Skin epidermis (tissue), 12 donors: ENCODE results near the gene MYO7B.

Experiments used
- H3K27ac ChIP-seq, 21 experiments: fragments of 200-600 bp; sonication (generic) in 11 of 21; one replicate each; pipeline ENCODE4 v1.5.0; 2020; ENCODE audit warnings: mild to moderate bottlenecking in 3 of 21, inconsistent platforms in 2 of 21, moderate library complexity in 2 of 21
- H3K4me3 ChIP-seq, 7 experiments: fragments of 200-600 bp; sonication (generic) in 2 of 7; one replicate each; pipeline ENCODE4 v1.5.0; 2020; ENCODE audit warnings: inconsistent platforms in 2 of 7, mild to moderate bottlenecking in 2 of 7, moderate library complexity in 1 of 7

Gene MYO7B

DNA sequence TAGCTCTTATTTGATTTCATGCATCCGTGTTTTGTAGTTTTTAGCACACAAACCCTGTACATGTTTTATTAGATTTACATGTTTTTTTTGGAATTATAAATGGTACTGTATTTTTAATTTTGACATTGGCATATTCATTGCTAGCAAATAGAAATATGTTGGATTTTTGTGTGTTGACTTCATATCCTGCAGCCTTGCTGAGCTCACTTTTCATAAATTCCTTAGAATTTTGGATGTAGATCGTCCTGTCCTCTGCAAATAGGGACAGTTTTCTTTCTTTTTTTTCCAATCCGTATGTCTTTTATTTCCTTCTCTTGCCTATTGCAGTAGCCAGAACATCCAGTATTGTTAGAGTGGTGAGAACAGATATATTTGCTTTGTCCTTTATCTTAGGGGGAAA is 63.7 kb downstream of the MYO7B start:
- Histone ChIP-seq H3K27ac (no peak overlapping the region), H3K4me3 (no peak overlapping the region)

DNA sequence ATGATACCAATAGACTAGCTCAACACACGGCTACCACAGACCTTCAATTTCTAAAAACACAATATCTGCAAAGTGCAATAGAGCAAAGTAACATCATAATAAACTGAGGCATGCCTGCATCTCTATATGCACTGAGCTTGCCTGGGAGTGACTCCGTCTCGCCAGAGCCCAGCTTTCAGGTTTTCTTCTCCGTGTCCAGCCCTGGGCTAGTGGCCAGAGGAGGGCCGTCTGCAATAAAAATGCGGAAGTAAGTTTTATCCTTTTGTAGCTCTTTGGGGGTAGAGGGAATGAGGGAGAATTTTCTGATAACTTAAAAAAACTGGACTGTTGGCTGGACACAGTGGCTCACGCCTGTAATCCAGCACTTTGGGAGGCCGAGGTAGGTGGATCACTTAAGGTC is 69.5 kb downstream of the MYO7B start:
- Histone ChIP-seq H3K27ac (no peak overlapping the region), H3K4me3 (no peak overlapping the region)

DNA sequence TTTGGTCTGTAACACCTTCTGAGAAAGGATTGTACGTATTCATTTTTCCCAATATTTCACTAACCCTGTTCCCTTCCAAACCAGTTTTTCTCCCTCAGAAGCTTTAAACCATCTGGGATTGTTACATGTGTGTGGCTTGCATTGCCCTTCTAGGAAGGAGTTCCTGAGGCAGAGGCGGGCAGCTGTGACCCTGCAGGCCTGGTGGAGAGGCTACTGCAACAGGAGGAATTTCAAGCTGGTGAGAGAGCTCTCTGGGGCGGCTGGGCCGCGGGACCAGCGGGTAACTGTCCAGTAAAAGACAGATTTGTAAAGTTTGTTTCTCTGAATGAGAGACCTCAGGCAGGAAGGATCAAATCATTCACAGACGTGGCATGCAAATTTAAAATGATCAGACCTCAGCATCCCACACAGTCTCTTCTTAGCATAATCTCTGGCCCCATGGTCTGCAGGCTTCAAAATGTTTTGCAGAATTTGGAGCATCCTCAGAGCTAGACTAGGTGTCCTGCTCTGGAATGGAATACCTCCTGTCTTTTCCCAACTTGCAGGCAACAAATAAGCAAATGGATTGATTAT is 70.3 kb downstream of the MYO7B start:
- H3K4me3 ChIP-seq = no peak overlapping the region
- no peak overlapping the region for H3K27ac ChIP-seq

DNA sequence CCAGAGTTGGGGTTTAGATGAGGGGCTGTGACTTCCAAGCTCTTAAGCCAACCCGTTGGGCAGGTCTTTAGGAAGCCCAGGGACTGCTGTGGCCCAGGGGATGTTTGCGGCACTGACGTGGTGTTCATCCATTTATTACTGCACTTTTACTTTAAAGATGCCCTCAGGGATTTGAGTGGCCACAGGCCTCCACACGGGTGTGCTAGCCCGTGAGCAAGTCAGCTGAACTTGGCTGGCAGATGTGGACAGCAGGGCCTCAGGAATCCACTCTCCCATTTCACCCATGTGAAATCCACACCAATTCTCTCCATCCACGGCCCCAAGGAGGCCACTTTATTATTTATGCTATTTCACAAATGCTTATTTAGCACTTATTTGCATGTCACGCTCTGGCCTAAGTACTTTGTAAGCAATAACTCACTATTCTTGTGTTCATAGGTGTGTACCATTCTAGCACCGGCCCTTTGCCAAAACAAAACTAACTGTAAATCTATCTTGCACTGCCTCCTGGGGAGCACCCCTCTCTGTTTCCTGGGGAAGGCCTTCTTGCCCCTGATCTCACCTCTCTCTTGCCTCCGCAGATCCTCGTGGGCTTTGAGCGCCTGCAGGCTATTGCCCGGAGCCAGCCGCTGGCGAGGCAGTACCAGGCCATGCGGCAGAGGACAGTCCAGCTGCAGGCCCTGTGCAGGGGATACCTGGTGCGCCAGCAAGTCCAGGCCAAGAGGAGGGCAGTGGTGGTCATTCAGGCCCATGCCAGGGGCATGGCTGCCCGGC is 71.3 kb downstream of the MYO7B start:
- no peak overlapping the region for H3K4me3 ChIP-seq
- no peak overlapping the region for H3K27ac ChIP-seq

DNA sequence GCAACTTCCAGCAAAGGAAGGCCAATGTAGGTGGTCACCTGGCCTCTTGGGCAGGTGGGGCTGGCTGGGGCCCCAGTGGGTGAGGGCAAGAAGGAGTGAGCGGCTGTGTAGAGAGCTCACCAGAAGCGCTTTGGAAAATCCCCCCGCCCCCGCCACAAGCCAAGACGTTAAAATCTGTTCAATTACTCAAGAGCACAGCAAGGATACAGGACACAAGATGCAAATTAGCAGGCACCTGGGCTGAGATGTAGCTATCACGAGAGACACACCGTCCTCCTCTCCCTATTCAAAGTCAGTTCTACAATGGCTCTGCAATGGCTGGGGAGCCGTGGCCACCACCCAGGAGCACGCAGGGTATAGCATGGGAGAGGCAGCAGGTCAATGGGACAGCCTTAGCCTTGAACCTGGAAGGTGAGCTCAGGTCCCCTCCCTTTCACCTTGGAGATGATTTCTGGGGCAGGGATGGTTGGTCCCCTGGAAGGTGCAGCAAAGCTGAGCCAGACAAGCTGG is 72.0 kb downstream of the MYO7B start:
- H3K27ac ChIP-seq = no peak overlapping the region
- no peak overlapping the region for H3K4me3 ChIP-seq

DNA sequence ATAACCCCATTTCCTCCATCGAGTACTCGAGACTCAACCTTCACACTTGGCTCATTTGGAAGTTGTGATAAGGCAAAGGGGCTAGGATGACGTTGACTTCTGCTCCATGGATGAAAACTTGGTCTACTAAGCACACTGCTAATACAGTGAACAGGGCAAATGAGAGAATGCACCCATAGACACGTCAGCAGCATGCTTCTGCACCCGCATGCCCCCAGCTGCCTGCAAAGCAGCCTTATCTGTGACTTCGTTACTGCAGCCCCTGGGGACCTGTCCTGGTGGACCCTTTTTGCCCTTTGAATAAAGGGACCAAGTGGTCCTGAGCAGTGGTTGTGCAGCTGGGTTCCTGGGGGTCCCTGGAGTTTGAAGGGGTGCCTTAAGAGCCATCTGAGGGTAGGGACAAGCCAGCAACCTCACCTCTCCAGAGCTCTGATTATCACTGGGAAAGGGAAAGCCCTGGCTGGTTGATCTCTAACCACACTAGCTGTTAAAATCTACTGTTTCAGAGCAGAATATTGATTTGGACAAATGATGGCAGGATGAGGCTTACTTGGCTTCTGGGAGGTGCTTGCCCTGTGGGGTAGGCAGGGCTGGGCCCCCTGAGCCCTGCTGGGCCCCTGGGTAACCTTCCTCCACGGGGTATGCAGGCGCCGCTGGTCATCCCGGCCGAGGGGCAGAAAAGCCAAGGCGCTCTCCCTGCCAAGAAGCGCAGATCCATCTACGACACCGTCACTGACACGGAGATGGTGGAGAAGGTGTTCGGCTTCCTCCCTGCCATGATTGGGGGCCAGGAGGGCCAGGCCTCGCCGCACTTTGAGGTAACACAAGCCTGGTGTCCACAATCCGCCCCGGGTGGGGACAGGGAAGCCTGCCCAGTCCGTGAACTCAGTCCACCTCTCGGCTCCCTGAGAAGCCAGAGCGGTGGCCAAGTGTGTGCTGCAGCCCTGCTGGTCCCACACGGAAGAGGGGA is 72.9 kb downstream of the MYO7B start:
- H3K27ac ChIP-seq = no peak overlapping the region
- no peak overlapping the region for H3K4me3 ChIP-seq

DNA sequence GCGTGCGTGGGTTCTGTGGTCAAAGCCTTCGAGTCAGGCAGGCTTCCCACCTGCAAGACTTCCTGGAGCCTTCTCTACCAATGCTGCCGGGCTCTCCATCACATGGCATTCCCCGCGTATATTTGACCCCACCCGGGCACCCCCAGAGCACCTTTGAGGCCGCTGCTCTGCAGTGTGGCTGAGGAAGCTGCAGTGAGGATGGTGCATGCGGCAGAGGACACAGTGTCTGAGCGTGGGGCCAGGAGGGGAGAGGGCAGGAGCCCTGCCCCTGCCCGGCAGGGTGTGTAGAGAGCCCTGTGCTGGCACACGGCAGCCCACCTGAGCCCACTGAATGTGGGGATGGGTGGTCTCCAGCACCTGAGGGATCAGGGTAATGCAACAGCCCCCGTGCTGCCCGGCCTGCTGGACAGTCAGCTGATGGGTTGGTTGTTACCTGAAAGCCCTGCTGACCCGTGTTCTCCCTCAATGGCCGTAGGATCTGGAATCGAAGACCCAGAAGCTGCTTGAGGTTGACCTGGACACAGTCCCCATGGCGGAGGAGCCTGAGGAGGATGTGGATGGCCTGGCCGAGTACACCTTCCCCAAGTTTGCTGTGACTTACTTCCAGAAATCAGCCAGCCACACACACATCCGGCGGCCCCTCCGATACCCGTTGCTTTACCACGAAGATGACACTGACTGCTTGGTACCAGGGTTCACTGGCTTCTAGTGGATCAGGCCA is 73.7 kb downstream of the MYO7B start:
- no peak overlapping the region for H3K27ac ChIP-seq

DNA sequence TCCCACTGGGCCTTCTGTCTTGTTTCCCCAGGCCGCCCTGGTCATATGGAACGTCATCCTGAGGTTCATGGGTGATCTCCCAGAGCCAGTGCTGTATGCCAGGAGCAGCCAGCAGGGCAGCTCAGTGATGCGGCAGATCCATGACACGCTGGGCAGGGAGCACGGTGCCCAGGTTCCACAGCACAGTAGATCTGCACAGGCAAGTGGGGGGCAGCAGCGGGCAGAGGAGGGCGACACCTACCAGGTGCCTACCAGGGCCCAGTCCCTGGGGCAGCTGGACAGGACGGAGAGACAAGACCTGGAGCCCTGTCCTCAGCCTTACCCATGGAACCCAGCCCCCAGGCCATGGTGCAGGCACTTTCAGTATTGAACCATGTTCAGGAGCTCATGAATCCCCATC is 74.3 kb downstream of the MYO7B start:
- Histone ChIP-seq H3K27ac (no peak overlapping the region), H3K4me3 (no peak overlapping the region)

More for the DNA sequence above, 73.7 kb downstream of the MYO7B start:
- H3K4me3 ChIP-seq = no peak overlapping the region

DNA sequence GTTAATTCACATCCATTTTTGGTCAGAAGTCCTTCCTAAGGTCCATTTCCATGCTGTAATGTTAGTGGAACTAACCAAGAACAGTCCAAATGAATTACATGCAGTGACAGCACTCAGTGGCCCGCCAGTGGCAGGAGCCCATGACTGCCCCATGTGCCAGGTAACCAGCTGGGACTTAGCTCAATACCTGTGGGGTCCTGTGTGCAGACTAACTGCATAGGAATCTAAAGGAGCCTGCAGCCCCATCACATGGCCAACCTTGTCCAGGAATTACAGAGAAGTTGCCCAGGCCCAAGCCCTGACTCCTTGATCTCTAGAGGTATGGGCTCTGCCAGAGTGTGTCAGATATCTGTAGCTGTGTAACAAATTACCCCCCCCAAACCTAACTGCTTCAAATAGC is 75.1 kb downstream of the MYO7B start:
- Histone ChIP-seq H3K27ac (no peak overlapping the region), H3K4me3 (no peak overlapping the region)

DNA sequence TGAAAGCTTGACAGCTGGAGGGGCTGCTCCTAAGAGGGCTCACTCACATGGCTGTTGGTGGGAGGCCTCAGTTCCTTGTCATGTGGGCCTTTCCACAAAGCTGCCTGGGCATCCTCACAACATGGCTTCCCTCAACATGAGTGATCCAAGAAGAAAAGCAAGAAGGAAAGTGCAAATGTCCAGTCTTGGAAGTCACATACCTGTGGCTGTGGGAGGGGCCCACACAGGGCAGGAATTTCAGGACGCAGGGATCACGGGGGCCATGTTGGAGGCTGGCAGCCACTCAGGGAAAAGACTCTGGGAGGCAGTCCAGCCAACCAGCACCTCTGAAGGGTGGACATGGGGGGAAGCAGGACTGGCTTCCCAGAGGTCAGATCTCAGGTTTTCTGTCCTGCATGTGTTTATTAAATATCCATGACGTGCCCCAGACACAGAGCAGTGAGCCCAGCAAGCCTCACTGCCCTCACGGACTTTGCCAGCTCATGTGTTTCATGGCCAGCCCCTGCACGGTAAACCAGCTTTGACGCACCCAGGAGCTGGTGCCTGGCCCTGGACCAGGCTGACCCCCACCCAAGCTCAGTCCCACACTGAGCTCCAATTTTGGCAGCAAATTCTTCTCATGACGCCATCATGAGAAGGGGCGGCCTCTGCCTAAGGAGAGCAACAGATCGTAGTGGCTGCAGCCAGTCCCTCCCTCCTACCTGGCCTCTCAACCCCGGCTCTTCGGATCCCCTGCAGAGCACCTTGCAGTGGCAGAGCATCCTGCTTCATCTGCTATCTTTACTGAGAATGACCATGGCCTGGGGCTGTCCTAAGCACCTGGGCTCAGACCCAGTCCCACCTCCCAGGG is 75.8 kb downstream of the MYO7B start:
- Histone ChIP-seq H3K4me3 (no peak overlapping the region), H3K27ac (no peak overlapping the region)

DNA sequence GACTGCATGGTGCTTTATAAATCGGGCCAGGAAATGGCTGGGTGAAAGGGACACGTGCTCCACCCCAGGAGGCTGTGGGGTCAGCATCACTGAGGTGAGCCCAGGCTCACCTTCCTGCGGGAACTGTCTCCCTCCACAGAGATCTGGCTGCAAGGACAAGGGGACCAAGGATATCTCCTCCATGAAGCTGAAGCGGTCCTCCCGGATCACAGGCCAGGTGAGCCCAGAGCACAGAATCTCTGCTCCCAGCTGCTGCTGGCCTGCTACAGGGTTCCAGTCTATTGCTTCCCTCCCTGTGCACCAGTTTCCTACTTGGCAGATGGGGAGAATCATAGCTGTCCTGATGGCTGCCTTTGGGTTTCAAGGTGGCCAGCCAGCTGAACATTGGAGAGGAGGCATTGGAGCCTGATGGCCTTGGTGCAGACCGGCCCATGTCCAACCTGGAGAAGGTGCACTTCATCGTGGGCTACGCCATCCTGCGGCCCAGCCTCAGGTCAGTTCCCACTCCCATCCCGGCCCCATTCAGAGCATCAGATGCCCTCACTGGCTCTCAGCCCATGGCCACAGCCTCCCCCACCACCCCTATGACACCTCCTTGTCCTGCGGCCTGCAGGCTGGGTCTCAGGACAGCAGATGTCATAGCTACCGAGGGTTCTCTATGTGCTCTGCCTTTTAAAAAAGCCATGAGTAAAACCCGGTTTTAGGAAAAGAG is 76.8 kb downstream of the MYO7B start:
- H3K4me3 ChIP-seq = no peak overlapping the region

DNA sequence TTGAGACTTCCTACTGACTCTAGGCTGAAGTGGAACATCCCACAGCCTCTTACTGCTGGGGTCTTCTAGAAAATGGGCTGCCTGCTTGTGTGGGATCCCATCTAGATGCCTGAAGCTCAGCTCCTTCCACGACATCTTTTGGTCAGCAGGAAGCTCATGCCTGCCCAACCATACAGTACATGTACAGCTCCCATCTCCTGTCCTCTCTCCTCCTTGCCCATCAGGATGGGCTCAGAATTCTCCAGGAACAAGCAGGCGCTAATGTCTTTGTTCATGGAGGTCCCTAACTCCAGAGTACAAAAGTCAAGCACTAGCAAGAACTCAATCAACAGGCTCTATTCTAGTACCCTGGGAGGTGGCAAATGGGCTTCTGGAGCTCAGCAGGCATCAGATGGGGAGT is 78.8 kb downstream of the MYO7B start:
- no peak overlapping the region for H3K27ac ChIP-seq

More for the DNA sequence above, 76.8 kb downstream of the MYO7B start:
- H3K27ac ChIP-seq = no peak overlapping the region

DNA sequence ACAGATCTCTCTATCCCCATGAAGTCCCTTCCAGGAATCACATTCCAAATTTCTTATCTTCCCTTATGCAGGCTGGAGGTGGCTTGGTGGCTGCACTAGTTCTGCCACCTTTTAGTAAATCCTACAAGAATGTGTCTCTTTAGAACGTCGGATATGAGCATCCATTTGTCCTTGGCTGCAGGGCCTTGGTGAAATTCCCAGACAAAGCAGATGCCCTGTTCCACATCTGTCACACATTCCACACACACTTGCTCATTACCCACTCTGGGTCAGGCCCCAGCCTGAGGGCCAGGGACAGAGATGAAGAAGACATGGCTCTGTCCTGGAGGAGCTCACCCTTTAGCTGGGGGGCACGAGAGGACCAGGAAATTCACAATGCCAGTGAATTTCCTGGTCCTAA is 79.2 kb downstream of the MYO7B start:
- Histone ChIP-seq H3K4me3 (no peak overlapping the region), H3K27ac (no peak overlapping the region)

More for the DNA sequence above, 78.8 kb downstream of the MYO7B start:
- no peak overlapping the region for H3K4me3 ChIP-seq

DNA sequence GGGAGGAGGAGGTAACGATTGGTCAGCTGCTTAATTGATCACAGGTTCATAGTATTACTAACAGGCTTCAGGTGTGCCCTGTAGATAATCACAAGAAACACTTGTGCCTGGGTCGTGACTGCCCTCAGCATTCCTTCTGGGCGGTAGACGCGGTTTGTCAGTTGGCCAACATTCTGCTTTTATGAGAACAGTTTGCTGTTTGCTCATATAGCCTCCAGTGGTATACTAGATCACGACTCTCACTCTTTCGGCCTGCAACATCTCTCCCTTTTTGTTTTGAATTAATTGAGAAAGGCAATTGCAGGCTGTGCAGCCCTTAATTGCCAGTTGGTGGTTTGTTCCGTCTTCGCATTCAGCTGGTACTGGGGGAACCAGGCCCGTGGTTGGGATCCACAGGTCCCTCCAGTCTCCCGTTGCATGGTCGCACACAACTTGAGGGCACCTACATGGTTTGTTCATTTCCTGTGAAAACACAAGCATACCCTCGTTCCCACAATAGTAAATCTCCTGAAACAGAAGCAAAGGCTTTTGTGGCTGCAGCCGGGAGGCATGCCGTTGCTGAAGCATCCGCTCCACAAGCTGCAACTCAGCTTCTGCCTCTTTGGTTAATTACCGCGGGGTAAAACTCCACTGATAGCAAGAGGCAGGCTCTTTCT is 80.2 kb downstream of the MYO7B start:
- Histone ChIP-seq H3K4me3 (no peak overlapping the region), H3K27ac (no peak overlapping the region)

DNA sequence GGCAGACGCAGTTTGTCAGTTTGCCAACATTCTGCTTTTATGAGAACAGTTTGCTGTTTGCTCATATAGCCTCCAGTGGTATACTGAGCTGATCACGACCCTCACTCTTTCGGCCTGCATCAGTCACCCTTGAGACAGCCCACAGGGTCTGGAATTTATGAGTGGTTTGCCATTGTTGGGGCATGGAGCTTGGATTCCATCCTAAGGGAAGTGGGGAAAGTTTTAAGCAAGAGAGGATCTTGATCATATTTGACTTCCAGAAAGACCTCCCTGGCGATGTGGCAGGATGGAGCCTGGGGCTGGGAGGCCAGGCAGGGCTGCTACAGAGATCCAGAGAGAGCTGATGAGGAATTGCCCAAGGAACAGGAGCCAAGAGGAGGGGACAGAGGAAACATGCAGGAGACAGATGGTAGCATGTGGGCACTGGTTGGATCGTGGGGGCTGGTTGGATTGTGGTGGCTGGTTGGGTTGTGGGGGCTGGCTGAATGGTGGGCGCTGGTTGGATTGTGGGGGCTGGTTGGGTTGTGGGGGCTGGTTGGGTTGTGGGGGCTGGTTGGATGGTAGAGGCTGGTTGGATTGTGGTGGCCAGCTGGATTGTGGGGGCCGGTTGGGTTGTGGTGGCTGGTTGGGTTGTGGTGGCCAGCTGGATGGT is 83.2 kb downstream of the MYO7B start:
- no peak overlapping the region for H3K27ac ChIP-seq
- H3K4me3 ChIP-seq = no peak overlapping the region

DNA sequence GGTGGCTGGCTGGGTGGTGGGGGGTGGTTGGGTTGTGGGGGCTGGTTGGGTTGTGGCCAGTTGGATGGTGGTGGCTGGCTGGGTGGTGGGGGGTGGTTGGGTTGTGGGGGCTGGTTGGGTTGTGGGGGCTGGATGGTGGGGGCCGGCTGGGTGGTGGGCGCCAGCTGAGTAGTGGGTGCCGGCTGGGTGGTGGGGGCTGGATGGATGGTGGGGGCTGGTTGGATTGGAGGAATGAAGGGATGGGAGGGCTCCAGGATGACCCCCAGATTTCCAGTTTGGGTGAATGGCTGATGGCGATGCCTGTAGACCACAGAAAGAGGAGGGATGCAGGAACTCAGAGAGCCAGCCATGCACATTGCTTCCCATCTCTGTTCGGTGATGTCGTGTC is 83.7 kb downstream of the MYO7B start:
- Histone ChIP-seq H3K4me3 (no peak overlapping the region), H3K27ac (no peak overlapping the region)
